Activated CD4-positive, alpha-beta T cell treated with anti-CD3 and anti-CD28 coated beads, Interleukin-2, Interleukin-6, amounts not matched to agents 100 ng/mL and 50 ng/mL, durations not matched to agents 16 hours and 8 hours (primary cell): ENCODE data around the gene ZNF22.

ENCODE experiments used
- DNase-seq: peaks from one replicate; pipeline ENCODE4 v3.0.0-alpha.2; 2020

Gene ZNF22

DNA sequence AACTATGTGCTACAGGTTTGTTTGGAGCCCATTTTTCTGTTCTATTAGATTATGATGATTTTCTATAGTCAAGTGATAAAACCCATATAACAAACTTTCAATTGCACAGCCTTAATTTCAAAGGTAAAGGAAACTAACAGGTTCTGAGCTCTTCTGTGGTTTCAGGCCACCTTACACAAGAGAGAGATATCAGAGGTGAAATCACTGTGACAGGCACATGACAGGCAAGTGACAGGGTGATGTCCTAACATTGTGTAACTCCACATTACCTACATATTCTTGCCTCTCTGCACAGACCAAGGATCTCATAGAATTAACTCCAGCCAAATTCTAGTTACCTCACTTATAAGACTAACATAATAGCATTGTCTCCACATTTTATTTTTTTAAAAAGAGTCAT lies 35.0 kb downstream of the ZNF22 start:
- DNase-seq, result no peak

- no peak for DNase-seq
Measured at GRCh38 chr10:45040921-45041542, 40.3 kb downstream of the ZNF22 start.

DNA sequence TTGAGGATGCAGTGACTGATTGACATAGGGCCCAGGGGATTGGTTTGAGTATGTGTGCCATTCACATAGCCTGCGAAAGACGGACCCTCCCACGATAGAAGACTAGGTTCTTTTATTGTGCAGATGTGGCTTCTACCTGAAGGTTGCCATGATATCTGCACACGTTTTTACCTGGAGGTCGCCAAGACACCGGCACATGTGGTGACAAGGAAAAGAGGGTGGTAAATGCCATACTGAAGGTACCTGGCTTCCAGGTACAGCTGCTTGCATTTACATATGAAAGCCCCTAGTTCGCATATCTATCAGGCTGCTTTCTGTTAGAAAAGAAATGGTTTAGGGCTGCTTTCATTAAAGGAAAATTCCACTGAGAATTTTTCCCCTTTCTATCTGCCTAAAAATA lies 43.6 kb downstream of the ZNF22 start:
- no peak for DNase-seq

DNA sequence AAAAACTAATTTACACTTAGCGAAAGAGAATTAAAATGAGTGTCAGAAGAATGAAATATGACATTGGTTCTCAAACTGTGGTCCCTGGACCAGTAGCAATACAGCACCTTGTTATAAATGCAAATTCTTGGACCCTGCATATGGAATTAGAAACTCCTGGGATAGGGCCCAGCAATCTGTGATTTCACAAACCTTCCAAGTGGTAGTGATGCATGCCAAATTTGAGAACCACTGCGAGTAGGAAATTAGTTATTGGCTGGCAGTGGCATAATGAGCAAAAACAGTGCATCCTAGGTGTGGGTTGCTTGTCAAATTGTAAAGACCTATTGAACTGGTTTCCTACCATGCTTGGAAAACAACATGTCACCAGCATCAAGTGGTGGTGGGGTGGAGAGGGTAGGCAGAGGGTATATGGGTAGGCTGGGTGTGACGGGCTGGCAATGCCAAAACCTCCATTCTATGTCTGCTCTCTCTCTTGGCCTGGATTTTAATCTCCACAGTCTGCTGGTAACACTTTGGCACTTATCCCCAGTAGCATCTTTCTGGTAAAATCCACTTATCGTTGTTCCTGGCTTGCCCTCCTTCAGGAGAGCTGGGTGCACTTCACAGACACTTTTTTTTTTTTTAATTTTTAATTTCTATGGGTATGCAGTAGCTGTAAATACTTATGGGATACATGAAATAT lies 50.0 kb downstream of the ZNF22 start:
- DNase-seq, result no peak

DNA sequence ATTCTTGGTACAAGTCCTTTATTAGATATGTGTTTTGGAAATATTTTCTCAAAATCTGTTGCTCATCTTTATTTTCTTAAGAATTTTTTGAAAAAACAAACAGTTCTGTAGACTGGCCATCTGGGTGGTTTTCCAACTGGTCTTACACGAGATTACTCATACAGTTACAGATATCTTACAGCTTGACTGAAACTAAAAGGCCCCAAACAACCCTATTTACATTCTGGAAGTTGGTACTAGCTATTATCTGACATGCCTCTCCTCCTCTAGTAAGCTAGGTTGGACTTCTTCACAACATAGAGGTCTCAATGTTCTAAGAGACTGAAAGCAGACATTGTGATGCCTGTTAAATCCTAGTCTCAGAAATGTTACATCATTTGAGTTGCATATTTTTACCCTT lies 52.0 kb downstream of the ZNF22 start:
- no peak for DNase-seq

GRCh38 chr10:45053569-45054100 lies 52.9 kb downstream of the ZNF22 start:
- no peak for DNase-seq
